ENCODE data around the gene ADCY2.

ADCY2 gene

DNA sequence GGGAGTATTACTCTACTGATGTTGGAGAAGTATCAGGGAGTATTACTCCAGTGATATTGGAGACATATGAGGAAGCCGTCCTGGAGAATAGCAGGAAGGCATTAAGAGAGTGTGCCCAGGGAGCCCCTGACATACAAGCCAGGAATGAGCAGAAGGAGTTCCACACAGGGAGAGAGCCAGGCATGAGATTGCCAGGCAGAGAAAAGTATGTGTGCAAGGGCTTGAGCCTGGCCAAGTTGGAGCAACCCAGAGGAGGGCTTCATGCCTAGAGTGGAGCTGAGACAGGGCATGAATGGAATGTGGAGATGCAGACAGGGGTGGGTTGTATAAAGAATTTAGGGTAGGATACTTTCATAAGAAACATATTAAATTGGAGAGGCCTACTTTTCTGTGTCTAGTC, 213.8 kb downstream of the ADCY2 start:
- DNase-seq, result no peak

DNA sequence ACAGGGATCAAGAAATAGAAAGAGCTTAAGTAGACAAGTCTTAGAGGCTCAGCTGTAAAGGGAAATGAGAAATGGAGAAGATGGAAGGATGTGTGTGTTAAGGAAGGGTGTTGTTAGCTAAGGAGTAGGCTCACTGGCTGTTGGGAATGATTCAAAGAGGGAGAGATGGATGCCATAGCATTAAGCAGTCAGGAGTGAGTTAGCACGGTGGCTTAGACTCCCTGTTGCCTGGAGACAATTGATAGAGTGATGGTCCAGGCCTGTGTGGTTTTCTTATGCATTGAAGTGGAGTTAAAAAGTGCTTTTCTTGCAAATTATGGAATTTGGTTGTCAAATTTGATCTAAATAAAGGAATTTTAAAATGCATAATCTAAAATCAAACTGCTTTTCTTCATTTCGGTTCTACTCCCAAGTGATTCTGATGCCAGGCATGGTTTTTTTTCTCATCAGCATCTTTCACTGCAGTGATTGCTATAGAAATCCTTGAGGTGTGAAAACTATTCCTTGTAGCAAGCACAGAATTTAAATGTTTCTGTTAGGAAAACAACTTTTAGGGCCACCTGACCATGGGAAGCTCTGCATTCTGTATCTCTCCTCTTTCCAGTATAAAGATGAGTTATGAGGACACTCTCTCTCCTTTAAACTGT, 214.7 kb downstream of the ADCY2 start:
- no peak for DNase-seq

DNA sequence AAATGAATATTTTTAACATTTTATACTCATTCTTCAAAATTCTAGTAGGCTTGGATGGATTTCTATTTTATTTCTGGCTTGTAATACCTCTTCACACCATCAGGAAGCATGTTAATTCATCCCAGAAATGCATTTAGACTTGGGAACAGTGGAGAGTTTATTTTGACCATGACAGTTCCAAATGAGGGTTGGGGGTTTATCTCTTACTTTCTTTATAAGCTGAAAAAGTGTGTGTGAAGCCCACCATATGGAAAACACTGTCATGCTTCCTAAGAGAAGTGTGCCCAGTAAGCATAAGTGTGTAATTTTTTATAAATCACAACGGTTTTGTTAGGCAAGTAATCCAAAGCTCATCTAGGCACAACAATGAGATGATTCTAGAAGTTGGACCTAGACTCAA, 215.6 kb downstream of the ADCY2 start:
- DNase-seq, result no peak

DNA sequence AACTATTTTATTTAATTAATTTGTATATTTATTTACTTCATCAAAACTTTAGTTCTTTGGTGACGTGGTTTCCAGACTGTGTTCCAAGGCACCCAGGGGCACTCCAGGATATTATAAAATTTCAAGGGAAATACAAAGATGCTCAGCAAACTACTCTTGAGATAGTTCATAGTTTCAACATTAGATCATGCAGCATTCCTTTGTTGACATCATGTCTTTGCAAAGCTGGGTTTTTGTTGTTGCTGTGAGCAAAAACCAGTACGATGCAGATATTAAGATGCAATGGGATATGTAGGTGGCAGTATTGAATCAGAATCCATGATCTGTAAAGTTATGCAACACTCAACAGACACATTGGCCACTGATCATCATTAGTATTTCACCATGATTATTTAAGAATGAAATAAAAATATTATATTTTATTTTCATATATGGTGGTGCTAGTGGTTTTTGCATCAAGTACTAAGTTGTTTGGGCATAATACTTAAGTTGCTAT, 219.7 kb downstream of the ADCY2 start:
- DNase-seq, result no peak

DNA sequence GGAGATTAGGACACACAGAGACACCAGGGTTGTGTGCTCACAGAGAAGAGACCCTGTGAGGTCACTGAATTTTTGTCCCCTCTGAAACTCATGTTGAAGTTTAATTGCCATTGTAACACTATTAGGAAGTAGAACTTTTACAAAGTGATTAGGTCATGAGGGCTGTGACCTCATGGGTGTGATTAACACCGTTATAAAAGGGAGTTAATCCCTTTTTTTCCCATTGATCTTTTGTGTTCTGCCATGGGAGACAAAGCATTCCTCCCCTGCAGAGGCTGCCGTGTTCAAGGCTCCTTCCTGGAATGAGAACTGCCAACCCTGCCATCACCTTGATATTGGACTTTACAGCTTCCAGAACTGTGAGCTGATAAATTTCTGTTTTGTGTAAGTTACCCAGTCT, 221.0 kb downstream of the ADCY2 start:
- no peak for DNase-seq

DNA sequence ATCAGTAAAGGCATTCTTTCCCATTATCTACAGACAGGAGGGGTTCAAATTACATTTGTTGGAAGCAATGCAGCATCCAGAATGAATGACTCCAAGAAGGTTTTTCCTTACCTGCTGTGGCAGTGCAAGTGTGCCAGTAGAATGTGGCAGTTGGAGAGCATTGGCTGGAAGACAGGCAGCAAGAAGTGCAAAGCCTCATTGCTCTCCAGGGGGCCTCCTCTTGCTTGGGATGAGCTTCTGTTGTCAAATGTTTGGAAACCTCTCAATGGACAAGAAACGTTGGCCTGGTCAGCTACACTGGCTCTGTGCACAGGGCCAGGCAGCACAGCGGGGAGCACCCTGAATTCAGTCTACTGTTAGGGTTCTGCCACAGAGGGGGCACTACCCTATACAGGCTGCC, 226.6 kb downstream of the ADCY2 start:
- DNase-seq, result no peak

DNA sequence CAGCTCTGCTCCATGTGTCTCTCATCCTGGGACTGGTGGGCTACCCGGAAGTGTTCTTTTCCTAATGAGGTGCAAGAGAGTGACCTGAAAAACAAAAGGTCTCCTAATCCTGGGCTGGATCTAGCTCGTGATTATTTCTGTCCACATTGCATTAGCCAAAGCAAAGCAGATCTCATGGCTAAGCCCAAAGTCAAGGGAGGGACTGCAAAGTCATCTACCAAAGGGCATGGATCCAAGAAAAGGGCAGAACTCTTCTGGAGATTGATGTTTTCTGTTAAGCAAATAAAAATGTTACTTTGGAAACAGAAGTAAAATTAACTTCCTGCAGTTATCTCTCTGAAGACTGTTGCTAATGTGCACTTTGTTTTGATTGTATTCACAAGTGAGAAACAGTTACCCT, 229.8 kb downstream of the ADCY2 start:
- no peak for DNase-seq

DNA sequence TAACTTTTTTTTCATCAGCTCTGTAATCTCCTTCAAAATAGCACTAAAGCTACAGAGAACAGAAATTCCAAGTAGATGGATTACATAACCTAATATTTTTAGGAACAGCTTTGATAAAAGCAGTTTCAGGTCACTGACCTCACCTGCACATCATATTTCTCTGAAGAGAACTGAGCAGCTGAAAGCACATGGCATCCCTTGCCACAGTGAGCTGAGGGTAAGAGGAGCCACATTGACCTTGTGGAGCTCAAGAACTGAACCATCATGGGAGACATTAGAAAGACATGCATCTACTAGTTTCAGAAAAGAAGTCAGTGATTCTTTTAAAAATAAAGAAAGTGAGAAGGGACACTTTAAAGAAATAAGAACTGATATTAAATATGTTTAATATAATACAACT, 232.3 kb downstream of the ADCY2 start:
- DNase-seq, result no peak

DNA sequence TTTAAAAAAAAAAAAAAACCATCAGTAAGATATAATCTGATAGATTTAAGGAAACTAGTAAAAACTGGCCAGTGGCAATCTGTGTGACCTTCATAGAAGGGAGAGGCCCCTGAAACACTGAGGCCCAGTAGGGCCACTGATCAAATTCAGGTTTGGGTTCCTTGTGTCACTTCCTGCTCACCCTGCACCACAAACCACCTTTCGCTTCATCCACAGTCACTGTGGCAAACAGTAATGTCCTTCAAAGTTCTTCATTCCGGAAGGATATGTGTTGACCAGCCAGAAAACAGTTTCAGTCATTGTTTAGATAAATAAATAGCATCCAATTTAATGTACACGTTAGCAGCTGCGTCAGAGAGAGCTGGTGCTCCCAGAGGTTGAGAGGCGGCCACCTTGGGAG, 232.9 kb downstream of the ADCY2 start:
- DNase-seq, result no peak

DNA sequence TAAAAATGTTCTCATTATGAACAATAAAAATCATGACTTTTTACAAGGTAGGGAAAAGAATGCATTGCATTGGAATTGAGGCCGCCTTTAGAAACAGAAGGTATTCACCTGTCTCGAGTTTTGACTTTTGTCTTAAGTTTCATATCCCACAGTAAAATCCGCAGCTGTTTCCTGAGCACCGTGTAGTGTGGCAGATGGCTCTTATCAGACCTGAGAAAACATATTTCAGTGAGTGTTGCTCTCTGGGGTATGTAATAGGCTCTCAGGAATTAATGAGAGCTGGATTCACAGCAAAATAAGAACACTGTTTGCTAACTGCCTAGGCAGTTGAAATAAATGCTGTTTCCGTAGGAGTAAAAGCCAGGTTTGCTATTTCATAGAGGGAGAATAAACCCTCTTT, 233.6 kb downstream of the ADCY2 start:
- DNase-seq, result no peak

DNA sequence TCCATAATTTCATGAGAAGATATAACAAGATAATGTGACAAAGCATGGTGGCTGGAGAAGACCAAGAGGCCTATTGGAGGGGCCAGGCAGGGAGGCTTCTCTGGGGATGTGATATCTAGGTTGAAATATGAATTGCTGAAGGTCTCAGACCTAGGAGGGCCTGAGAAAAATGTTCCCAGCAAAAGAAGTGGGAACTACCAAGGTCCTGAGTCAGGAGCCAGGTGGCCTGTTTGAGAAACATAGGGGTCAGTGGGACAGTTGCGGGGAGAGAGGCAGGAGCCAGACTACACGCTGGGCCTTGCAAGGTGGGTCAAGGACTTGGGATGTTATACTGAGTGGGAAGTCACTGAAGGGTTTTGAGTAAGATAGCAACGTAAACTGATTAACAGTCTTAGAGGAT, 238.9 kb downstream of the ADCY2 start:
- DNase-seq, result no peak

DNA sequence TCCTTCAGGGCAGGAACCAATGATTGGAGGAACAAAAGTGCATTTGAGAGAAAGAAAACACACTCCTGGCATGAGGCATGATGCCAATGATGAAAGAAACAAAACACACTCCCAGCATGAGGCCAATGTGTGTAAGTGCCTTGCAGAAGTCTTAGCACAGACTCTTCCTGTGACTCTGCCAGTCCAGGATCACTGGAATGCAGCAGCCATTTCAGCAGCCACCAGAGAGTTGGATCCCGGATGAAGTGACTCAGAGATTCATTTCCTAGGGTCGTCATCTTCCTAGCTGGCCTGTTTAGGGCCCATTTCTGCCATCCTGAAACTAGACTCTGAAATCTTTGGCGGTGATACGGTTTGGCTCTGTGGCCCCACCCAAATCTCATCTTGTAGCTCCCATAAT, 242.5 kb downstream of the ADCY2 start:
- no peak for DNase-seq

DNA sequence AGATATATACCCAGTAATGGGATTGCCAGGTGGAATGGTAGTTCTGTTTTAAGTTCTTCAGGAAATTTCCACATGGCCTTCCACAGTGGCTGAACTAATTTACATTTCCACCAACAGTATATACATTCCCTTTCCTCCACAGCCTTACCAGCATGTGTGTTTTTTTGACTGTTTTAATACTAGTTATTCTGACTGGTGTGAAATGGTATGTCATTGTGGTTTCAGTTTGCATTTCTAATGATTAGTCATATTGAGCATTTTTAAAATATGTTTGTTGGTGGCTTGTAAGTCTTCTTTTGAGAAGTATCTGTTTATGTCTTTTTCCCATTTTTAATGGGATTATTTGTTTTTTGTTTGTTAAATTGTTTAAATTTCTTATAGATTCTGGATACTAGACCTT, 246.1 kb downstream of the ADCY2 start:
- no peak for DNase-seq

DNA sequence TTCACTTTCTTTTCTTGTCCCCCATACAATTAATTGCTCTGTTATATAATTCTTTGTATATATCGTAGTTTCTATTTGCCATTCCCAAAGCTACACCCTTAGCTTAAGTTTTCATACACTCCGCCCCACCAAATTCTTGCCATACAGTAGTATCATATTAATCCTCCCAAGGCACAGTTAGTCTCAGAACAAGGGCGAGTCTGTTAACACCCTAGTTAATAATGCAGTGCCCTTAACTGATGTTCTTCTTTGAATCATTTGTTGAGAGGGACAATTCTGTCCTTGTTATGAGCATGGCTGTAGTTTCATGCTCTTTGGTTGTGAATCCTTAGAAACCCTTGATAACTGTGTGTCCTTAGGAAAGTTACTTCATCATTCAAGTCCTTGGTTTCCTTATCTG, 248.8 kb downstream of the ADCY2 start:
- DNase-seq, result no peak

DNA sequence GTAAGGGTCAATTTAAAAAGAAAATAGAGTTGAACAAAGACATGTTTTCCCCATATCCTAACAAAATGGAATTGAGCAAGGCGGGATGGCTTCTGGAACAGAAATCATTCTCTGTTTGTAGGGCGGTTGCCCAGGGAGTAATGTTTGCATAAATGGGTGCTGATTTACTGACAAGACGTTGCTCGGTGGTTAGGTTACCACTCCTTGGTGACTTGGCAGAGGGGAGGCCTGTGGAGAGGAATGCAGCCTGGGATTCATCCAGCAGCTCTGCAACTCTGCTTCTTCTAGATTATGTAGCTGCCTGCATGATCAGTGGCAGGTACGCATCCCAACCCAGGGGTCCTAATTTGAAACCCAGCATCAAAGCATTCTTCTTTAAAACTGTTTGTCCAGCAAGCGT, 254.8 kb downstream of the ADCY2 start:
- DNase-seq, result no peak

DNA sequence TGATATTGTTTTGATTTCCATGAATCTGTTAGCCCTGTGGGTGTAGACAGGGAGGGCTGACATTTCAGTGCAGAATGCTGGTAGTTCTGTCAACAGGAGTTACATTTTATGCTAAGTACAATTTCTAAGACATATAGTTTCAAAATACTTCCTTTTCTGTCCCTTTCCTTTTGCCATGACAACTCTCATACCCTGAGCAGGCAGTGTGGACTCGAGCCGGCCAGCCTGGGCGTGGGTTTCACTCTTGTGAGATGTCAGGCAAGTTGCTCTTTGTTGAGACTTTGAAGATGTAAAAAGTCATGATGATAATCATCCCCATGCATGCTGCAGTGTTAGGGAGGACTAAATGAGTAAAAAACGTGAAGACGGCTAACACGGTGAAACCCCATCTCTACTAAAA, 257.1 kb downstream of the ADCY2 start:
- no peak for DNase-seq

DNA sequence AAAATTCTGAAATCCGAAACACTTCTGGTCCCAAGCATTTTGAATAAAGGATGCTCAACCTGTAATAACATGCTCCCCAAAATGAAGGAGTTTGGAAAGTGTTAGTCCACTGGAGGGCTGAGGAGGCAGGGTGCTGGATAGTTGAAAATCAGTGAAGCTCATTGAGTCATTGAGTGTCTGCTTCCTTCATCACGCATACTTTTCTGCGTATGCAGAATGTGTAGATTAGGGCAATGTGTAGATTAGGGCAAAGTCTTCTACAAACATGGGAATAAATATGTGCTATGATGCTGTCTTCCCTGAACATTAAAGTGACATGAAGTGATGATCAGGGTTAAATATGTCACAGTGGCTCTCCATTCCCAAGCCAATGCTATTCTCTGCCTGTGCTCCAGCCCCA, 261.2 kb downstream of the ADCY2 start:
- no peak for DNase-seq

DNA sequence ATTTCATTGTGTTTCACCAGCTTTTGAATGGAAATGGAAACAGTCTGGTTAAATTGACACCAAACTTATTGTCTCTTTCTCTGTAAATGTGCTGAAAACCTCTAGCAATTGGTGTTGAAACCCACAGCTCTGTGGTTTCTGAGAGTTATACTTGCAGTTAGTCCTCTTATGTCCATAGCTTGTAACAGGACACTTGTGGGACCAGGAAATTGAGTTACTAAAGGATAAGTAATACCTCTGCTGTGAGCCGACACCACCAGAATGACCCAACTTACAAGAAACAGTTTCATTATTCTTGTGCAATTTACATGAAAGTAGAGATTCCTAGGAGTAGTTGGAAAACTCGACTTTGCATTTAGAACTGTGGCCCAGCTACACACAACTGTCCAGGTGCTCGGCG, 263.5 kb downstream of the ADCY2 start:
- DNase-seq, result no peak

DNA sequence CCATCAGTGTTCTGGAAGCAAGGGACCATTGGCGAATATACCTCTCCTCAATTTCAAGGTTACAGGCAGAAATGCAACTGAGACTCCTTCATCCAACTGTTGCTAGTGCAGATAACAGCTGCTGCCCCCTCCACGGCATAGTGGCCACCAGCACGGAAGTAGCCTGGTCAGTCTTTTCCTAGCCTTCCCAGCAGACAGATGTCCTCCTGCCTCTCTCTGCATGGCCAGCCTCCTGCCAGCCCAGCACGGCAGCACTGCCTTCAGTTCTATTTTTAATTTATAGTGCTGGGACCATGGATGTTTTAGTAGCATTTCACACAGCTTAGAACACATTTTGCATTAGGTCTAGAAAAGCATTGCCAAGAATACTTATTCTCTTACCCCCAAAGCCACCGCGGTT, 266.4 kb downstream of the ADCY2 start:
- DNase-seq, result no peak

DNA sequence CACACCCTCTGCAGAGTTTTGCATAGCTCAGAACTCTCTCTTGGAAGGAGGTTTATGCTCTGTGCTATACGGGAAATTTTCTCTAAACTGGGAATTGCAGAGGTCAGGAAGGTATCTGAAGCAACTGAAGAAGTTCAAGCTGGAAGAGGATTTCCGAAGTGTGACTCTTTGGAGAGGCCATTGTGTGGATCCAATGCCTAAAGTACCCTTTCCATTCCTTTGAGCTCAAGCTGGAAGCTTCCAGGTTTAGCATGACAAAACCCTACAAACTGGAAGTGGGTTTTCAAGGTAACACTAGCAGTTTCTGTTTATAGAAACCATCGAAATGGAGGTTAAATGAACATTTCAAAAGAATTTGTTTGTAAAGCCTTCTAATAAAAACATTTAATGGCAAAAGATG, 267.9 kb downstream of the ADCY2 start:
- DNase-seq, result no peak

DNA sequence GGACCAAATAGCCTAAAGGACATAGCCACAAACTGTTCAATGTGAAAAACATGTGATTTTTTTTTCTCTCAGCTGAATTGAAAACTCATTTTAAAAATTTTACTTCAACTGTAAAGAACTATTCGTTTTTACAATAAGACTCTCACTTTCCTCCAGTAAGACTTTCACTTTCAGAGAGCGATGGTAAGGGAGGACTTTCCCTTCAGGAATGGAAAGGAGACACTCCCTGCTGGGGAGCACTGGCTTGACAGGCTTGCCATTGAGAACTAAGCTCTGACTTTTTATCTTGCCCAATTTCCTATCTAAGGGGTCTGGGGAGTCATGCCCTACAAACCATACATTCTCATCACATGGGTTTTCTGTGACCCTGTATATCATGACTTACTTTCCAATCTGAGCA, 268.3 kb downstream of the ADCY2 start:
- DNase-seq, result no peak

DNA sequence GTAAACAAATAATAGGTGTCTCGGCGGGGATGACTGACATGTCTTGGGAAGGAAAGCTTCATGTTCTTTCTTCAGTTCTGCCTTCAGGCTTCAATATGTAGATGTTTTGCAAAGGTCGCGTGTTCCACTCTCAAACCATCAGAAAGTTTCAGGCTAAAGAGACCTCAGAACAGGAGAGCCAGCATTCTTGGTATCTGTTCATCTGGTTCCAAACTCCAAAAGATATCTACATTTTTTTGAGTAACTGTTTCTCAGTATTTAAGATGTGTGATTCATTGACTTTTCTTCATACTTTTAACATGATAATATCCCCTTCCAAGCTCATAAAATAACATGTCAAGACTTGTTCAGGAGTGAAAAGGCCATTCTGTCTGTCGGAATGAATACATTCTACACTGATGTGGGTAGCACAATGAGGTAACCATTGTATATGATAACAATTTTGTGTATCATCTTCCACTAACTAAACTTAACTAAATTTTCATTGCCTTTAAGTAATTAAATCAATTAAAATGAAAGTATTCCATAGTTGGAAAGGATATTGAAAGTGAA, 271.4 kb downstream of the ADCY2 start:
- DNase-seq, result no peak

DNA sequence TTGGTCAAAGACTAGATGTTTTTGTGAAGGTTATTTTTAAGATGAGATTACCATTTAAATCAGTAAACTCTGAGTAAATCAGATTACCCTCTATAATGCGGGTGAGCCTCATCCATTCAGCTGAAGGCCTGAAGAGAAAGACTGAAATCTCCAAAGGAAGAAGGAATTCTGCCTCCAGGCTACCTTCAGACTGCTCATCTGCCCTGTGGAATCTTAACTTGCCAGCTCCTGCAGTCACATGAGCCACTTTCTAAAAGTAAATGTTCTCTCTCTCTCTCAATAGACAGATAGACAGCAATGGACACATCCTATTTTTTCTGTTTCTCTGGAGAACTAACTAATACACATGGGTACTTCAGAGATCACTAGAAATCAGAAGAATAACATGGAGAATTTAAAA, 272.2 kb downstream of the ADCY2 start:
- DNase-seq, result no peak

DNA sequence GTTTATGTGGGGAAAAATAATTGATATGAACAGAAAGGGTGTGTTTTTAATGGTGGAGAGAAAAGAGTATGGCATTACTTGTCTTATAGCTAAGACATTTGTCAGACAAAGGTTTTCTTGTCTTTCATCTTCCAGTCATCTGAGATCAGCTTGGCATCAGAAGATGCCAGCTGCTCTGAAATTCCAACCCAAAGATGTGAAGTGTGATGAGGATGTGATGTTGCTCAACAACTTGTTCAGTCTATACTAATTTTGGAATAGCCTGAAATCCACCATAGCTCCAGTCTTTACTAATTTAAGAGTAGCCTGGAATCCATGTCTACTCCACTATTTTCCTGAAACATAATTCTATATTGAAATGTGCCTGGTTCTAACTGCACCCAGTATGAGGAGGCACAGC, 272.7 kb downstream of the ADCY2 start:
- no peak for DNase-seq

DNA sequence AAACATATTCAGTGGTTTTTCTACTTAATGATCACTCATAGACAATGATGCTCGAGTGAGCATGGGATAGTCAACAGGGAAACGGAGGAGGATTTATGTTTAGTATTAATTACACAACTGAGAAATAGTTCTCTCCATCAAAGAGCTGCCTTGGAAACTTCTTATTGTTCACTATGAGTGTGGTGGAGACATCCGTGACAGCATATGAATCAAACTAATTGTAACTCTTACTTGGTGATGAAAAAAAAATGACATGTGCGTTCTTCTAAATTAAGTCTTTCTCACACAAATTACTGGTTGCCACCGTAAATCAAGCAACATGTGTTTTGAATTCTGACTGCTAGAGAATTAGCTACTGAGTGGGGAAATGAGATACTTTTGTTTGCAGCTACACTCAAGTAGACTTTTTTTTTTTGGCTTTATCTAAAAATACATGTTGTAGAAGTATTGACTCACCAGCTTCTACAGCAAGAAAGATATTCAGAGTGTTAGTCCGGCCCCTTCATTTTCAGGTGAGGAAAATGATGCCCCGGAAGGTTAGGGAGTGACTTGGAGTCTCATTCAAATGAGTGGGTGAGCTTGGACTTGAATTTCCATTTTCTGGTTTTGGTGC, 275.5 kb downstream of the ADCY2 start:
- no peak for DNase-seq

Data from stimulated activated CD4-positive, alpha-beta T cell treated with anti-CD3 and anti-CD28 coated beads, Interleukin-4, amount 100 ng/mL, for 24 hours (primary cell).